Measurements from ENCODE around the gene SESN1. TPM values are rescaled to one million over a fixed set of nuclear protein-coding genes. Genes with fewer than 3 reads are reported as not detected.

The SESN1 gene
- total RNA-seq, 1 donor from 2014 or later, result 49.0 TPM

- peaks cover 0 to 4% of the 10 kb centered on the region in 2 donors for H3K4me1 ChIP-seq
- H3K4me3 ChIP-seq, result no peak overlapping the region
- no peak overlapping the region for H3K27ac ChIP-seq
- DNase-seq (ENCODE audit: low spot score in 2 of 2), result no peak
- no peaks in the 10 kb centered on the region for H3K27me3 ChIP-seq
- no peaks in the 10 kb centered on the region for H3K36me3 ChIP-seq
- no peaks in the 10 kb centered on the region for H3K9me3 ChIP-seq
- TF ChIP-seq CTCF (IDR thresholded peaks at IDR 0.05), result no peak
- intact Hi-C loops (cut with DNase I), result no loop called here
These were observed 74.7 kb downstream of the SESN1 start for GRCh38 chr6:109019911-109020310.

GRCh38 chr6:109015176-109015575, 79.5 kb downstream of the SESN1 start:
- Histone ChIP-seq H3K27ac (peak overlapping the region in 1 of 2 donors; percentile 44), H3K4me3 (no peak overlapping the region), H3K9me3 (no peaks in the 10 kb centered on the region), H3K27me3 (no peaks in the 10 kb centered on the region), H3K36me3 (no peaks in the 10 kb centered on the region), H3K4me1 (peaks cover 0 to 12% of the 10 kb centered on the region in 2 donors)
- DNase-seq (ENCODE audit: low spot score in 2 of 2), result no peak
- TF ChIP-seq CTCF (IDR thresholded peaks at IDR 0.05), result no peak
- intact Hi-C loops (cut with DNase I), result no loop called here

- no peak for DNase-seq (ENCODE audit: low spot score in 2 of 2)
- peaks cover 0 to 14% of the 10 kb centered on the region in 2 donors for H3K4me1 ChIP-seq
- no peaks in the 10 kb centered on the region for H3K9me3 ChIP-seq
- no peaks in the 10 kb centered on the region for H3K36me3 ChIP-seq
- intact Hi-C loops (cut with DNase I), result no loop called here
- no peak for TF ChIP-seq CTCF (IDR thresholded peaks at IDR 0.05)
- H3K4me3 ChIP-seq, result no peak overlapping the region
- peak overlapping the region; percentile 28 to 44 for H3K27ac ChIP-seq
- H3K27me3 ChIP-seq, result no peaks in the 10 kb centered on the region
These were observed 80.0 kb downstream of the SESN1 start for GRCh38 chr6:109014606-109015005.

GRCh38 chr6:109013656-109014305, 80.9 kb downstream of the SESN1 start:
- Histone ChIP-seq H3K27ac (peak overlapping the region; percentile 28 to 44), H3K36me3 (no peaks in the 10 kb centered on the region), H3K4me3 (no peak overlapping the region), H3K27me3 (no peaks in the 10 kb centered on the region), H3K9me3 (no peaks in the 10 kb centered on the region), H3K4me1 (peaks cover 0 to 14% of the 10 kb centered on the region in 2 donors)
- no peak for DNase-seq (ENCODE audit: low spot score in 2 of 2)
- intact Hi-C loops (cut with DNase I), result no loop called here
- no peak for TF ChIP-seq CTCF (IDR thresholded peaks at IDR 0.05)

- intact Hi-C loops (cut with DNase I), result loop anchor here (2.0 kb wide), 1 partner anchor 72 kb away; no protein-coding TSS in a partner anchor
- H3K9me3 ChIP-seq, result no peaks in the 10 kb centered on the region
- no peaks in the 10 kb centered on the region for H3K27me3 ChIP-seq
- peaks cover 0 to 14% of the 10 kb centered on the region in 2 donors for H3K4me1 ChIP-seq
- no peak for DNase-seq (ENCODE audit: low spot score in 2 of 2)
- H3K27ac ChIP-seq, result peak overlapping the region in 1 of 2 donors; percentile 77
- H3K36me3 ChIP-seq, result no peaks in the 10 kb centered on the region
- H3K4me3 ChIP-seq, result peak overlapping the region in 1 of 2 donors; percentile 69
- TF ChIP-seq CTCF (IDR thresholded peaks at IDR 0.05), result no peak
These were observed 83.9 kb downstream of the SESN1 start for GRCh38 chr6:109010705-109011102.

Data from ascending aorta (tissue), 2 donors.